Renal cortical epithelial cell (primary cell): Measurements from ENCODE around the gene INPP5E. TPM values are rescaled to one million over a fixed set of nuclear protein-coding genes. Genes with fewer than 3 reads are reported as not detected.

Experiments used
- DNase-seq: peaks from one replicate; pipeline ENCODE4 v3.0.0-alpha.2; 2011; ENCODE audit warnings: low read depth
- total RNA-seq: library from RNA; depleted of rRNA; stranded (reverse); fragments of >200 nt; gene quantifications from 2 replicates; pipeline ENCODE4 v1.2.3, GENCODE V29; 2014

The INPP5E gene
- total RNA-seq, 1 donor from 2014 or later = 11.5 TPM

GRCh38 chr9:136451221-136451877 lies 11.7 kb upstream of the INPP5E start:
- DNase-seq = no peak

DNA sequence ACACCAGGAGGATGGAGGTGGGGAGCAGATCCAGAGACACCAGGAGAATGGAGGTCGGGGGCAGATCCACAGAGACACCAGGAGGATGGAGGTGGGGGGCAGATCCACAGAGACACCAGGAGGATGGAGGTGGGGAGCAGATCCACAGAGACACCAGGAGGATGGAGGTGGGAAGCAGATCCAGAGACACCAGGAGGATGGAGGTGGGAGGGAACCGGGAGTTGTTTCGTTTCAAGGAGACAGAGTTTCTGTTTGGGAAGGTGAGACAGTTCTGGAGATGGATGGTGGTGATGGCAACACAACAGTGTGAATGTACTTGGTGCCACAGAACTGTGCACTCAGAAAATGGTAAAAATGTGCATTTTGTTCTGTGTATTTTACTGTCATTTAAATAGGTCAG lies 9.0 kb upstream of the INPP5E start:
- no peak for DNase-seq

GRCh38 chr9:136447173-136447778 lies 7.6 kb upstream of the INPP5E start:
- no peak for DNase-seq

- no peak for DNase-seq
Observed at GRCh38 chr9:136445799-136446198, 6.2 kb upstream of the INPP5E start.

DNA sequence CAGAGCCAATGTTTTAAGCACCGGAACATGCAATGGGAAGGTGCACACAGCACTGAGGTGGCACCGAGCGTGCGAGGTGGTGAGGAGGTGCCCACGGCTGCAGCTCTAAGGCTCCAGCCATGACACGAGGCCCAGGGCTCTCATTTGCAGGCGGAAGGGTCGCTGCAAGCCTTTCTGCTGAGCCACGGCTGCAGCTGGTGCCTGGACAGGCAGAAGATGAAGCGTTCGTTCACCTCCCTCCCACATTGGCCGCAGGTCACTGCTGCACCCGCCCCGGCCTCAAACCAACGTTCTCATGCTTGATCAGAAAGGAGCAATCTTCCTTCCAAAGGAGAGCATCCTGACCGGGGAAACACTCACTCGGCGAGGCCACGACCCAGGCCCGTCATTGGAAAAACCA lies 4.5 kb upstream of the INPP5E start:
- no peak for DNase-seq

GRCh38 chr9:136443687-136444086 lies 4.0 kb upstream of the INPP5E start:
- no peak for DNase-seq

DNA sequence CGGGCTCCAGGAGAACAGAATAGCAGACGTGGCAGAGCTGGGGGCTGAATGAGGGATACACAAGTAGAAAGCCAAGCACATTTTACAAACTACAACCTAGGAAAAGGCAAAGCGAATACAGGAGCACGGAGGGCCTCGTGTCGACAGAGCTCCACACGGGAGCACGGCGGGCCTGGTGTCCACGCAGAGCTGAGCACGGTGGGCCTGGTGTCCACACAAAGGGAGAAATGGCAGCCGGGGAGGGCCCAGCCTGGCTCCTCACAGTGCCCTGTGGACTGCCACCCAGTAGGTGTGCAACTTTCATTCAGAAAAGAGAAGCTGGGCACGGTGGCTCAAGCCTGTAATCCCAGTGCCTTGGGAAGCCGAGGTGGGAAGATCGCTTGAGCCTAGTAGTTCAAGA lies 3.4 kb upstream of the INPP5E start:
- no peak for DNase-seq

DNA sequence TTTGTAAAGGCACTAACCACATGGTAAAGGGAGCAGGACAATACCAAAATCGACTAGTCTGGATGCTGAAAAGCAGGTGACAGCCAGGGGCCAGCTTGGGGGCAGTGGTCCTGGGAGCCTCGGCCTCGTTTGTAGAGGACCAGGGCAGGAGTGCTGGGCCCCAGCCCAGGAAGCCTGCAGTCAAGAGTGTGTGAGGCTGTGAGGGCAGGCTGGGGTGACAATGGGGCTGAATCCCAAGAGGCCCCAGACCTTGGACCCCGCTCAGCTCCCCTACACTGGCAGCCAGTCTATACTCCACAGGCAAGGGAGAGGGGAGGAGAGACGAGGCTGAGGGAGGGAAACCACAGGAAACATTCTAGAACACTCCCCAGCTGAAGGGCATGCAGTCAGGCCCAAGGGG lies 2.6 kb upstream of the INPP5E start:
- DNase-seq = no peak

DNA sequence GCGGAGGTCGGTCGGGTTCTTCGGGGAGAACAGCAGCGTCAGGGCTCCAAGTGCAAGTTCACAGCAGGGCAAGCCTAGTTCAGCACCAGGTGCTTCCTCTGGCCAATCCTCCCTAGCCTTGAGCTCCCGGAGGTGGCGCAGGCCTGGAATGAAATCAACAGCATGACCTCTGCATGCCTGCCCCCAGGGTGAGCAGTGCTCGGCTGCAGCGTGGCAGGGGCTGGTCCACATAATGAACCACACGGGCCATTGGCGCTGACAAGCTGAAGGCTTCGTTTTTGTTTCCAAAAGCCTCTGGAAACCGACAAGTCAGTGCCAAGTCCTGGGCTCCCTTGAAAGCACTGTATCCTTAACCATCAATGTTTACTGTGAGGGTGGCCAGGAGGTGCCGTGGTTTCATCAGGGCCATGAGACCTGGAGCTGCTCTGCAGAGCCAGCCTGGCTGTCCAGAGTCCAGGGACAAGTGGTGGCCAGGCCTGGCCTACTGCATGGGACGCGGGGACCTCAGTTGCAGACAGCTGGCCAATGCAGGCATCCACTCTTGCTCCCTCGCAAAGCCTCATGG lies 2.1 kb upstream of the INPP5E start:
- DNase-seq = no peak

- DNase-seq = no peak
Observed at GRCh38 chr9:136441191-136441680, 1.6 kb upstream of the INPP5E start.

- no peak for DNase-seq
Observed at GRCh38 chr9:136438548-136439480, 831 bp downstream of the INPP5E start.

- DNase-seq = peak; percentile 3
Observed at GRCh38 chr9:136437839-136438547, 1.7 kb downstream of the INPP5E start.

GRCh38 chr9:136437430-136437829 lies 2.2 kb downstream of the INPP5E start:
- peak; percentile 18 for DNase-seq

GRCh38 chr9:136436055-136436634 lies 3.5 kb downstream of the INPP5E start:
- no peak for DNase-seq

- no peak for DNase-seq
Observed at GRCh38 chr9:136434580-136435169, 5.0 kb downstream of the INPP5E start.

DNA sequence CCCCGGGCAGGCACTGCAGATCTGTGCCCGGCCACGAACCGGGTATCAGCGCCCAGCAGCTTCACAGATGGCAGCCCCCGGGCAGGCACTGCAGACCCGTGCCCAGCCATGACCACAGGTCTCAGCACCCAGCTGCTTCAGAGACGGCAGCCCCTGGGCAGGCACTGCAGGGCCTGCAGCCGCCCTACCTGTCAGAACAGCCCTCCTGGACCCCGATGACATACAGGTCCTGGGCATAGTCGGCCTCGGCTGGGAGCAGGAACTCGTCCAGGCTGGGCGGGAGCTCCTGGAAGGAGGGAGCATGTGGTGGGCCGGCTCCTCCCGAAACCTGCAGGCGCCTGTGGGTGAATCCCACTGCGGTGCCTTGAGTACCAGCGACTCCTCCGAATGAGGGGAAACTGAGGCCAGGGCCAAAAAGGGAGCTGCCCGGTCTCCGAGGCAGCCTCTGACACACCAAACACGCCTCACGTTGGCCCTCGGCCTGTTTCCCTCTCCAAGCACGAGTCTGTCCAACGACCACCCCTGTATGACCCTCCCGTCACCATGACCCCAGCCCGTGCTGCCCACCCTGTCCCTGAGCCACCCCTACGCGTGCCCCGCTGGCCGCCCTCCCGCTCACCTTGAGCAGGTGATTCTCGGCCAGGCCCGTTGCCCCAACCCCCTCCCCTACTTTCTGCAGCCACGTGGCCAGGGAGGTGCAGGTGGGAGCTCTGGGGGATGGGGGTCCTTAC lies 5.6 kb downstream of the INPP5E start:
- no peak for DNase-seq

DNA sequence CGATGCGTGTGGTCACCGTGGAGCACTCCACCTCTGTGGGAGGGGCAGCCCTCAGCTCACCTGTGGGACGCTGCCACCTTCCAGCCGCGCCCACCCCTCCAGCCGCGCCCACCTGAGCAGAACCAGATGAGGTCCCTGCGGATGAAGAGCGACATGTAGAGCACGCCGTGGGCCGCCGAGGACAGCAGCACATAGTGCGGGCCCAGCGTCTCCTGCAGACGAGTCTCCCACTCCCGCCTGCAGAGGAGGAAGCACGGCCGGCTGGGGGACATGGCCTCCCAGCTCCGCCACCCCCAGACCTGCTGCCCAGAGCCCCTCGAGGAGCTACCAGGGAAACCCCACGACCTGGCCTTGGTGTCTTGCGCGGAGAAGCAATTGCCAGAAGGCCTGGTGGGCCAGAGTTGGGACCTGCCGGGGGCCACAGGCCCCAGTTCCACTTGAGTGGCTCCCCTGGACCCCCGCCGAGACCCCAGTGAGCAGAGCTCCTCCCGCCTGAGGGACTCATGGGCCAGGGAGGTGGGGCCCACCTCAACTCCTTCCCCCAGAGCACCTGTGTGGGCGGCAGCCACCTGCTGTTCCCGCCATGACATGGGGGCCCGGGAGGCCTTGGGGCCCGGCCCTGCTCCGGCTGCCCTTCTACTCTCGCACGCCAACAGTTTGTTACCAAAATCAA lies 6.5 kb downstream of the INPP5E start:
- no peak for DNase-seq

- DNase-seq = no peak
Observed at GRCh38 chr9:136432591-136432990, 7.1 kb downstream of the INPP5E start.

GRCh38 chr9:136431782-136432350 lies 7.8 kb downstream of the INPP5E start:
- no peak for DNase-seq
